Measurements from ENCODE around the gene CPPED1. TPM values are rescaled to one million over a fixed set of nuclear protein-coding genes. Genes with fewer than 3 reads are reported as not detected.

Gene CPPED1
- total RNA-seq, 1 donor from 2014 or later: 21.4 TPM

- no peak for DNase-seq (ENCODE audit: low spot score)
These were observed 121.1 kb downstream of the CPPED1 start for GRCh38 chr16:12682432-12683165.

GRCh38 chr16:12681653-12682052 lies 122.0 kb downstream of the CPPED1 start:
- DNase-seq (ENCODE audit: low spot score): no peak

- DNase-seq (ENCODE audit: low spot score): no peak
These were observed 123.2 kb downstream of the CPPED1 start for GRCh38 chr16:12680531-12680930.

- no peak for DNase-seq (ENCODE audit: low spot score)
These were observed 123.9 kb downstream of the CPPED1 start for GRCh38 chr16:12679660-12680272.

GRCh38 chr16:12678983-12679382 lies 124.7 kb downstream of the CPPED1 start:
- DNase-seq (ENCODE audit: low spot score): no peak

- DNase-seq (ENCODE audit: low spot score): no peak
These were observed 126.2 kb downstream of the CPPED1 start for GRCh38 chr16:12677502-12677901.

- DNase-seq (ENCODE audit: low spot score): no peak
These were observed 127.8 kb downstream of the CPPED1 start for GRCh38 chr16:12675852-12676251.

GRCh38 chr16:12675046-12675445 lies 128.6 kb downstream of the CPPED1 start:
- no peak for DNase-seq (ENCODE audit: low spot score)

- DNase-seq (ENCODE audit: low spot score): no peak
These were observed 129.2 kb downstream of the CPPED1 start for GRCh38 chr16:12674524-12674923.

- DNase-seq (ENCODE audit: low spot score): no peak
These were observed 129.6 kb downstream of the CPPED1 start for GRCh38 chr16:12674071-12674470.

GRCh38 chr16:12673466-12673865 lies 130.2 kb downstream of the CPPED1 start:
- DNase-seq (ENCODE audit: low spot score): no peak

GRCh38 chr16:12672986-12673385 lies 130.7 kb downstream of the CPPED1 start:
- no peak for DNase-seq (ENCODE audit: low spot score)

- no peak for DNase-seq (ENCODE audit: low spot score)
These were observed 133.8 kb downstream of the CPPED1 start for GRCh38 chr16:12669908-12670307.

- no peak for DNase-seq (ENCODE audit: low spot score)
These were observed 135.8 kb downstream of the CPPED1 start for GRCh38 chr16:12667909-12668308.

- DNase-seq (ENCODE audit: low spot score): no peak
These were observed 139.4 kb downstream of the CPPED1 start for GRCh38 chr16:12664164-12664733.

- DNase-seq (ENCODE audit: low spot score): no peak
These were observed 142.0 kb downstream of the CPPED1 start for GRCh38 chr16:12661656-12662172.

GRCh38 chr16:12659871-12660270 lies 143.8 kb downstream of the CPPED1 start:
- no peak for DNase-seq (ENCODE audit: low spot score)

- DNase-seq (ENCODE audit: low spot score): no peak
These were observed 145.2 kb downstream of the CPPED1 start for GRCh38 chr16:12658506-12658905.

GRCh38 chr16:12655537-12655936 lies 148.2 kb downstream of the CPPED1 start:
- DNase-seq (ENCODE audit: low spot score): no peak

GRCh38 chr16:12653820-12654392 lies 149.8 kb downstream of the CPPED1 start:
- DNase-seq (ENCODE audit: low spot score): no peak

GRCh38 chr16:12652924-12653323 lies 150.8 kb downstream of the CPPED1 start:
- DNase-seq (ENCODE audit: low spot score): no peak

- no peak for DNase-seq (ENCODE audit: low spot score)
These were observed 151.7 kb downstream of the CPPED1 start for GRCh38 chr16:12651765-12652512.

Data from ureter (tissue), 1 donor.